ENCODE measurements around the gene FGF18.

DNA sequence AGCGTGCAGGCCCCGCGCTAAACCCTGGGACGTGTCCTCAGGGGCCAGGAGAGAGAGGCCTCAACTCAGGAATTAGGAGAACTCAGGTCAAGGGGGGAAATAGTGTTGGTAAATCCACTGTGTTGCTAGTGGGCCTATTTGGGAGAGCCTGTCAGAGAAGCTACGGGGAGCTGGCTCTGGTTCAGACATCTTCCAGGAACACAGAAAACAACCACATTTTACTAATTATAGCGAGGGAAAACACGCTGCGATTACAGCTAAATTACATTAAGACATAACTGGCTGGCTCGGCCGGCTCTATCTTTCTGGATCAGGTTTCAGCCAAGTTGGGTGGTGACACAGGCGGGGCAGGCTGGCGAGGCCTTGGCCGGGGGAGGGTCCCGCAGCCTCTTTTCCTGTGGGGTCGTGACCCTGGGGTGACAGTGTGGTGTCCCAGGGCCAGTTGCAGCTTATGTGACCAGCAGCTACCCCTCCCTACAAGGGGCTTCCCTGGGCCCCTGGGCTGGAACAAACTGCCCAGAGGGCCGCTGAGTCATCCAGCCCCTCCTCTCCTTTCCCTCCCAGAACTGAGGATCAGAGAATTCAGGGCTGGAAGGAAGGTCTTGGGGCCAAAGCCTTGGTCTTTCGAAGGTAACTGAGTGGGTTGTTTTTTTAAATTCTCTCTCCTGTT is 75.1 kb downstream of the FGF18 start:
- TF ChIP-seq CTCF (IDR thresholded peaks at IDR 0.05), result no peak
- no peak for TF ChIP-seq POLR2A (IDR thresholded peaks at IDR 0.05)
- peak in 2 of 4 donors; percentile 3 to 19 for TF ChIP-seq POLR2AphosphoS5 (IDR thresholded peaks at IDR 0.05)
- peak in 1 of 4 donors; percentile 36 for TF ChIP-seq EP300 (IDR thresholded peaks at IDR 0.05)

All from sigmoid colon (tissue), 4 donors.